Nephron (organoid): ENCODE measurements around the gene SARNP.

Experiments used
- H3K27ac Mint-ChIP-seq, 3 experiments: 2 replicates each; pipeline ENCODE4 v1.8.0; 2020; ENCODE audit warnings: mixed read lengths in 3 of 3, mild to moderate bottlenecking in 2 of 3, moderate library complexity in 1 of 3
- H3K27me3 Mint-ChIP-seq: 2 replicates; pipeline ENCODE4 v1.8.0; 2021; ENCODE audit warnings: low read depth, mild to moderate bottlenecking, moderate library complexity, mixed read lengths
- H3K36me3 Mint-ChIP-seq: 2 replicates; pipeline ENCODE4 v1.8.0; 2020; ENCODE audit warnings: low read depth, mixed read lengths
- H3K4me1 Mint-ChIP-seq: 2 replicates; pipeline ENCODE4 v1.8.0; 2020; ENCODE audit warnings: mixed read lengths
- H3K4me3 Mint-ChIP-seq, 3 experiments: 2 replicates each; pipeline ENCODE4 v1.8.0; 2020; ENCODE audit warnings: mild to moderate bottlenecking in 3 of 3, mixed read lengths in 3 of 3, moderate library complexity in 2 of 3
- H3K9me3 Mint-ChIP-seq: 2 replicates; pipeline ENCODE4 v1.8.0; 2020; ENCODE audit warnings: mixed read lengths
- TF ChIP-seq, protein P1 (sequence below), 3 experiments: fragments of 200-600 bp; sonication (generic); IDR thresholded peaks; one replicate each; pipeline ENCODE4 v1.5.0; 2021; ENCODE audit warnings: antibody characterized with exemption in 3 of 3; ENCODE audit not compliant: unreplicated experiment in 3 of 3

Gene SARNP

GRCh38 chr12:55741931-55742680, 75.4 kb downstream of the SARNP start:
- peak overlapping the region; percentile 84 to 93 (median 86) for H3K4me3 Mint-ChIP-seq
- no peaks in the 10 kb centered on the region for H3K27me3 Mint-ChIP-seq
- H3K27ac Mint-ChIP-seq: peak overlapping the region; percentile 83 to 99 (median 94)
- TF ChIP-seq, protein P1, sequence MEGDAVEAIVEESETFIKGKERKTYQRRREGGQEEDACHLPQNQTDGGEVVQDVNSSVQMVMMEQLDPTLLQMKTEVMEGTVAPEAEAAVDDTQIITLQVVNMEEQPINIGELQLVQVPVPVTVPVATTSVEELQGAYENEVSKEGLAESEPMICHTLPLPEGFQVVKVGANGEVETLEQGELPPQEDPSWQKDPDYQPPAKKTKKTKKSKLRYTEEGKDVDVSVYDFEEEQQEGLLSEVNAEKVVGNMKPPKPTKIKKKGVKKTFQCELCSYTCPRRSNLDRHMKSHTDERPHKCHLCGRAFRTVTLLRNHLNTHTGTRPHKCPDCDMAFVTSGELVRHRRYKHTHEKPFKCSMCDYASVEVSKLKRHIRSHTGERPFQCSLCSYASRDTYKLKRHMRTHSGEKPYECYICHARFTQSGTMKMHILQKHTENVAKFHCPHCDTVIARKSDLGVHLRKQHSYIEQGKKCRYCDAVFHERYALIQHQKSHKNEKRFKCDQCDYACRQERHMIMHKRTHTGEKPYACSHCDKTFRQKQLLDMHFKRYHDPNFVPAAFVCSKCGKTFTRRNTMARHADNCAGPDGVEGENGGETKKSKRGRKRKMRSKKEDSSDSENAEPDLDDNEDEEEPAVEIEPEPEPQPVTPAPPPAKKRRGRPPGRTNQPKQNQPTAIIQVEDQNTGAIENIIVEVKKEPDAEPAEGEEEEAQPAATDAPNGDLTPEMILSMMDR (IDR thresholded peaks at IDR 0.05; ENCODE audit: unreplicated experiment in 3 of 3): no peak
- peaks cover 55% of the 10 kb centered on the region for H3K4me1 Mint-ChIP-seq
- H3K36me3 Mint-ChIP-seq: no peaks in the 10 kb centered on the region
- H3K9me3 Mint-ChIP-seq: no peaks in the 10 kb centered on the region

DNA sequence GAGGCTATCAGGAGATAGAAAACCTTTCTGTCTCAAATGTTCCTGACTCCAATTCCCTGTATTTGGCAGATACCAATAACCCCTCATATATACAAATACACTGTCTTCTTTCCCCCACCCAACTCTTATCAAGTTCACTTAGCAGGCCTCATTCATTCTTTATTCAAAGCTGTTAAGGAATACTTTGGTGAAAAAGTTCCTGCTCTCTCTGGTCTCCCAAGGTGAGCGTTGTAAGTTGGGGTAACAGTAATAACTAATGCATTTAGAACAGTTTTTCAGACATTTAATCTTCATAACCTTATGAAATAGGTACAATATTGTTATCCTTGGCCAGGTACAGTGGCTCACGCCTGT, 78.5 kb downstream of the SARNP start:
- no peaks in the 10 kb centered on the region for H3K9me3 Mint-ChIP-seq
- H3K27ac Mint-ChIP-seq: peak overlapping the region; percentile 92 to 96 (median 94)
- H3K4me3 Mint-ChIP-seq: peak overlapping the region; percentile 86 to 87 (median 86)
- H3K27me3 Mint-ChIP-seq: no peaks in the 10 kb centered on the region
- H3K4me1 Mint-ChIP-seq: peaks cover 43% of the 10 kb centered on the region
- no peaks in the 10 kb centered on the region for H3K36me3 Mint-ChIP-seq
- TF ChIP-seq, protein P1 (IDR thresholded peaks at IDR 0.05; ENCODE audit: unreplicated experiment in 3 of 3): peak in 1 of 3 experiments; percentile 2

GRCh38 chr12:55738123-55739024, 79.2 kb downstream of the SARNP start:
- H3K36me3 Mint-ChIP-seq: no peaks in the 10 kb centered on the region
- H3K9me3 Mint-ChIP-seq: no peaks in the 10 kb centered on the region
- H3K27me3 Mint-ChIP-seq: no peaks in the 10 kb centered on the region
- peak overlapping the region; percentile 86 to 87 (median 86) for H3K4me3 Mint-ChIP-seq
- TF ChIP-seq, protein P1 (IDR thresholded peaks at IDR 0.05; ENCODE audit: unreplicated experiment in 3 of 3): peak; percentile 88 to 95 (median 91)
- H3K4me1 Mint-ChIP-seq: peaks cover 43% of the 10 kb centered on the region
- peak overlapping the region; percentile 92 to 96 (median 94) for H3K27ac Mint-ChIP-seq

DNA sequence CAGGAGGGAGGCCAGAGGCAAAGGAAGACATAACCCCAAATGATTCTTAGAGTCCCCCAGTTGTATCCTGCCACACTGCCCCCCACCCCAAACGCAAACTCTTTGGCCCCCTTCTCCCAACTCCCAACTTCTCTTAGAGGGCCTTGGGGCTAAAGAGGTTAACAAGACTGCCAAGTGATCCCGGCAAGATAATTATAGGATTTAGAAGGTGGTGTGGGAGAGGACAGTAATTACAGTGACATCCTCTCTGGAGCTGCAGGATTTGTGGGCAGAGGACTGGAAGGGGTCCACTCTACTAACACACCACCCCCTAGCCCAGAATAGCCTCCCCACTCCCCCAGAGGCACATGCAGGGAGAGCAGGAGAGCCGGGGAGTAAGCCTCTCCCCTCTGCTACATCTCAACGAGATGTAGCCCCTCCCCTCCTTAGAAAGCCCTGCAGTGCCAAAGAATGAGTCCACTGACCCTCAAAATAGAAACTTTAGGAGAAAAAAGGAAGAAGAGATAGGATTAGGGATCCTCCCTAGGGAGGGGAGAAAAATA, 79.9 kb downstream of the SARNP start:
- no peaks in the 10 kb centered on the region for H3K9me3 Mint-ChIP-seq
- H3K36me3 Mint-ChIP-seq: no peaks in the 10 kb centered on the region

DNA sequence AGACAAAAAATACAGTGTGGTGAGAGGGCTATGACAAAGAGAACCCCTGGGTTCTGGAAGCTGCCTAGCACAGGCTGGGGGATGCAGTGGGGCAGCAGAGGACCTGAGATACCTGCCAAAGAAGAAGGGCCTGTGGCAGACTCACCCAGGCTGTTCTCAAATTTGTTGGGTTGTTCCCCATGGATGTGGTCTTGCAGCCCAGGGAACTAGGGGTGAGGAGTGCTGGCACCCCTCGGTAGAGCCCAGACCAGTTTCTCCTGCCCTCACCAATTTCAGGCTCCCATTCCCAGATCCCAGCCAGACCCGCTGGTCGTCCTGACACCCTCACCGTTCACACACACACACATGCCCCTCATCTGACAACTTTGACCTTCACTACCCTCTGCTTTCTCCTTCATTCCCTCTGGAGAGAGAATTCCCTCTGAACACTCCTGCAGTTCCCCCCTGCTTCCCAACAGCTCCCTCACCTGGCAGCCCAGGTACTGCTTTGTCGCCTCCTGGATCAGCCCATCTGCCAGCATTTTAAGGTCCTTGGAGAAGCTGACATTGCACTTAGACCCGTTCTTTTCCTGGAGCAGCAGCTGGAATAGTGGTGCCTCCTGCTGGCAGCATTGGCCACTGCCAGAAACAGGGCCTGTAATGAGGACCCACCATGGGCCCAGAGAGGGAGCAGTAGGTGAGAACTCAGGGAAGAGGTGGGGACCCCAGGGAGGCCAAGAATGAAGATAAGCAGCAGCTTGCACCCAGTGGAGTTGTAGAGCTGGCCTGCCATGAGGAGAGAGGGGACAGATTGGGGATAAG, 80.5 kb downstream of the SARNP start:
- Mint-ChIP-seq H3K36me3 (no peaks in the 10 kb centered on the region), H3K27ac (peak overlapping the region; percentile 92 to 96 (median 94)), H3K27me3 (no peaks in the 10 kb centered on the region), H3K4me3 (peak overlapping the region; percentile 86 to 87 (median 86)), H3K4me1 (peaks cover 33% of the 10 kb centered on the region), H3K9me3 (no peaks in the 10 kb centered on the region)
- TF ChIP-seq, protein P1 (IDR thresholded peaks at IDR 0.05; ENCODE audit: unreplicated experiment in 3 of 3): peak in 2 of 3 experiments; percentile 65 to 75

More for the DNA sequence above, 79.9 kb downstream of the SARNP start:
- H3K27ac Mint-ChIP-seq: peak overlapping the region; percentile 92 to 96 (median 94)
- TF ChIP-seq, protein P1 (IDR thresholded peaks at IDR 0.05; ENCODE audit: unreplicated experiment in 3 of 3): no peak
- H3K4me3 Mint-ChIP-seq: peak overlapping the region; percentile 86 to 87 (median 86)
- H3K4me1 Mint-ChIP-seq: peaks cover 40% of the 10 kb centered on the region
- H3K27me3 Mint-ChIP-seq: no peaks in the 10 kb centered on the region
